Pancreas (tissue), 10 donors: Measurements from ENCODE around the gene EFHC1. TPM values are rescaled to one million over a fixed set of nuclear protein-coding genes. Genes with fewer than 3 reads are reported as not detected.
A peak's percentile ranks its signal among the peaks of the same experiment; 100 is the strongest.

ENCODE experiments used
- ATAC-seq, 4 donors: fragments of 200-7000 bp; cut with Tn5 transposase; one replicate each; pipeline versions ENCODE4 v1.8.0 to v1.9.1; 2020; ENCODE audit warnings: mild to moderate bottlenecking in 4 of 4, moderate library complexity in 4 of 4
- DNase-seq, 6 donors: peaks; one replicate each; pipeline ENCODE4 v3.0.0-alpha.2; 2020
- FAIRE-seq: peaks from 2 replicates; lab custom pipeline; 2012; peaks lifted over from hg19 to GRCh38; lab: Jason Lieb, UNC
- H3K27ac ChIP-seq, 4 donors: fragments of 200-600 bp; sonication (generic); 1 replicate in 3 of 4; 2 replicates in 1 of 4; pipeline versions ENCODE4 v1.5.0 to v1.8.0; 2020
- H3K27me3 ChIP-seq, 4 donors: fragments of 200-600 bp; one replicate each; pipeline ENCODE4 v1.8.0; 2021
- H3K36me3 ChIP-seq, 3 donors: fragments of 200-600 bp; sonication (generic) in 1 of 3; one replicate each; pipeline versions ENCODE4 v1.5.0 to v1.8.0; 2020 to 2021
- H3K4me1 ChIP-seq, 3 donors: fragments of 200-600 bp; one replicate each; pipeline ENCODE4 v1.8.0; 2021
- H3K4me3 ChIP-seq, 4 donors: fragments of 200-600 bp; sonication (generic) in 2 of 4; one replicate each; pipeline versions ENCODE4 v1.5.0 to v1.8.0; 2020 to 2021
- H3K9me3 ChIP-seq, 4 donors: fragments of 200-600 bp; one replicate each; pipeline ENCODE4 v1.8.0; 2021
- WGBS, 2 donors: extraction: QIAGEN DNeasy Blood & Tissue Kit; methylation state at CpG; one replicate each; pipeline ENCODE4 v1.1.7; 2013; 5-methylcytosine and 5-hydroxymethylcytosine counted together
- intact Hi-C, 3 donors: fragments of 100-400 bp; cut with DNase I; formaldehyde crosslinking; loops; one replicate each; pipeline versions ENCODE4 v1.11.1 to v1.14.2; 2022
- polyA plus RNA-seq, 2 donors: library from polyadenylated mRNA; stranded (reverse); fragments of 200-250 nt; gene quantifications; one replicate each; pipeline ENCODE4 v1.2.3, GENCODE V29; 2013
- total RNA-seq, 6 donors: library from RNA; stranded (reverse); fragmentation: NEBNext Ultra II Directional in 4 of 6; extraction: Animal tissue kit (Norgen Biotek cat#: 25700) in 4 of 6; gene quantifications; one replicate each; pipeline versions ENCODE4 v1.2.1 to v1.2.4, GENCODE V29; 2021 to 2023
- TF ChIP-seq, protein P1 (sequence below), 4 donors: fragments of 200-600 bp; sonication (generic) in 3 of 4; IDR thresholded peaks; one replicate each; pipeline versions ENCODE4 v1.5.0 to v1.8.0; 2021; ENCODE audit warnings: antibody characterized with exemption in 4 of 4
- donor health status: healthy with polysubstance abuse.
- donor health status: DM: no; HTN: no; CAD: no; lungs with moderate emphysema.
- donor health status: DM: no; HTN: no; CAD: no.
- donor health status: control.
- donor health status: control.
- donor health status: Bipolar disorder and iron deficiency.
- donor health status: DM: yes; HTN: yes; CAD: no.
- donor health status: DM: no; HTN: no; CAD: no.
- donor health status: DM: no; HTN: no; CAD: no.
- donor health status: DM: yes; HTN: yes; CAD: no.

Gene EFHC1
- total and polyA plus RNA-seq, 8 donors = 5.5 to 39.0 (median 10.4) TPM

DNA sequence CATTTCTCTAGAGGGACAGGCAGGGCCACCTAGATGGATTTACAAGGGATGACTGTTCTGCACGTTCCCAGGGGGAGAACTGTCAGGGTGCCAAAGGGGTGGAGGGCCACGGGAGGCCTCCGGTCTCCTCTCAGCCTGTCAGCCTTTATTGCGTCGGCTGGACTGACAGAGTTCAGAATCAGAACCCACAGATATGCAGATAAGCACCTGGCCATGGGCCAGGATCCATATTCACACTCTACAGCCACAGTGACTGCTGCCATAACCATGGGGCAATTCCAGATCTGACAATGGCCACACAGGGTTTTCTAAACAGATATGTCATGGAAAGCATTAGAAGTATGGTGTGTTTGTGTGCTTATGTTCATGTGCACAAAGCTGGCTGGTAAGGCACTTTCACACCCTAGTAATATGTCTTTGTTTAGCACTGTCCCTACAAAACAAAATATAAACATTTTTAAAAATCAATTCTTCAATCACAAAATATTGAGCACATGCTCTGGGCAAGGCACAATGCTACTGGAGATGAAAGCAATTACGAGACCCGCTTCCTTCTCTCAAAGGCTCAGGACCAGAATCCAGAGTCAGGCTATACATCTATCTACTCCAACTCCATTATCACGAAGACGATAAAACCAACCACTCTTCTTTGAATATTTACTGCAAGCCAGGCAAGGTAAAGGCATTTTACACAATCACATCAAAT lies 127.7 kb downstream of the EFHC1 start:
- 50 to 61% methylated on average over 9 of the region's 9 CpGs for WGBS, 2 donors

DNA sequence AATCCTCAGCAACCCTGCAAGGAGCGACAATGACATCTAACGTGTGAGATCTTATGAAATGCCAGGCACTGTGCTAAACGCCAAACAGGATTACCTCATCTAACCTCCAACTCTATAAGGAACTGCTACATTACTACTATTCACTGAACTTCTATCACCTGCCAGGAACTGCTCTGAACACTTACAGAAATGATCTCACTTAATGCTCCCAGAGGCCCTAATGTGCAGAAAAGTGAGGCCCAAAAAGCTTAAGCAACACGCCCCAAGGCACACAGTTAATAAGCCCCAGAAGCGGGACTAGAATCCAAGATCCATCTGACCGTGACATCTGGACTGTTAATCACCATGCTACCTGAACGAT lies 128.2 kb downstream of the EFHC1 start:
- intact Hi-C loops = no loop called here
- DNase-seq = no peak
- Histone ChIP-seq H3K9me3 (no peaks in the 10 kb centered on the region), H3K27me3 (no peaks in the 10 kb centered on the region), H3K4me1 (peaks cover 17 to 53% (median 30%) of the 10 kb centered on the region in 3 donors), H3K27ac (no peak overlapping the region), H3K36me3 (no peaks in the 10 kb centered on the region), H3K4me3 (no peak overlapping the region)
- no peak for FAIRE-seq
- TF ChIP-seq, protein P1, sequence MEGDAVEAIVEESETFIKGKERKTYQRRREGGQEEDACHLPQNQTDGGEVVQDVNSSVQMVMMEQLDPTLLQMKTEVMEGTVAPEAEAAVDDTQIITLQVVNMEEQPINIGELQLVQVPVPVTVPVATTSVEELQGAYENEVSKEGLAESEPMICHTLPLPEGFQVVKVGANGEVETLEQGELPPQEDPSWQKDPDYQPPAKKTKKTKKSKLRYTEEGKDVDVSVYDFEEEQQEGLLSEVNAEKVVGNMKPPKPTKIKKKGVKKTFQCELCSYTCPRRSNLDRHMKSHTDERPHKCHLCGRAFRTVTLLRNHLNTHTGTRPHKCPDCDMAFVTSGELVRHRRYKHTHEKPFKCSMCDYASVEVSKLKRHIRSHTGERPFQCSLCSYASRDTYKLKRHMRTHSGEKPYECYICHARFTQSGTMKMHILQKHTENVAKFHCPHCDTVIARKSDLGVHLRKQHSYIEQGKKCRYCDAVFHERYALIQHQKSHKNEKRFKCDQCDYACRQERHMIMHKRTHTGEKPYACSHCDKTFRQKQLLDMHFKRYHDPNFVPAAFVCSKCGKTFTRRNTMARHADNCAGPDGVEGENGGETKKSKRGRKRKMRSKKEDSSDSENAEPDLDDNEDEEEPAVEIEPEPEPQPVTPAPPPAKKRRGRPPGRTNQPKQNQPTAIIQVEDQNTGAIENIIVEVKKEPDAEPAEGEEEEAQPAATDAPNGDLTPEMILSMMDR (IDR thresholded peaks at IDR 0.05) = no peak
- no peak for ATAC-seq
- WGBS, 2 donors = 87 to 89% methylated on average over 7 of the region's 7 CpGs

More for the DNA sequence above, 127.7 kb downstream of the EFHC1 start:
- H3K9me3 ChIP-seq = no peaks in the 10 kb centered on the region
- DNase-seq = peak in 2 of 6 donors; percentile 36 to 53
- H3K27ac ChIP-seq = no peak overlapping the region
- no peak overlapping the region for H3K4me3 ChIP-seq
- H3K4me1 ChIP-seq = peaks cover 17 to 54% (median 36%) of the 10 kb centered on the region in 3 donors
- FAIRE-seq = no peak
- TF ChIP-seq, protein P1 (IDR thresholded peaks at IDR 0.05) = no peak
- no peaks in the 10 kb centered on the region for H3K36me3 ChIP-seq
- no peaks in the 10 kb centered on the region for H3K27me3 ChIP-seq
- intact Hi-C loops = no loop called here
- ATAC-seq = peak in 1 of 4 donors; percentile 3

DNA sequence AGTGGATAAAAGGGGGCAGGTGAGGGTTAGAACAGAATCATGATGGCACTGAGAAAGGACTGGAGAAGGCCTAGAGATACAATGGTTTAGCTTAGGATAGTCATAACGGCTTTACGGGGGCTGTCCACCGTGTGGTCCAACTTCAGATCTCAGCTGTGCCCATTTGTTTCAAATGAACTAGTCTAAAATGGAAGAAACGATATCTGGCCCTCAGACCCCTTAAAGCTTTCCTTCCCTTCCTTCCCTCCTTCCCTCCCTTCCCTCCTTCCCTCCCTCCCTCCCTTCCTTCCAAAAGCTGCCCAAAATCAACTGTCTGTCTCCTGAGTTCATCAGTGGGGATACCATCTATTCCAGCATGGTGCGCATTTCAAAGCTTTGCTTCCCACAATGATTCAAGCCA lies 128.9 kb downstream of the EFHC1 start:
- H3K36me3 ChIP-seq = no peaks in the 10 kb centered on the region
- DNase-seq = no peak
- TF ChIP-seq, protein P1 (IDR thresholded peaks at IDR 0.05) = no peak
- no peaks in the 10 kb centered on the region for H3K9me3 ChIP-seq
- no peaks in the 10 kb centered on the region for H3K27me3 ChIP-seq
- no peak overlapping the region for H3K4me3 ChIP-seq
- WGBS, 2 donors = 97% methylated on average over 5 of the region's 5 CpGs
- intact Hi-C loops = no loop called here
- no peak overlapping the region for H3K27ac ChIP-seq
- no peak for ATAC-seq
- FAIRE-seq = no peak
- H3K4me1 ChIP-seq = peaks cover 17 to 46% (median 24%) of the 10 kb centered on the region in 3 donors

DNA sequence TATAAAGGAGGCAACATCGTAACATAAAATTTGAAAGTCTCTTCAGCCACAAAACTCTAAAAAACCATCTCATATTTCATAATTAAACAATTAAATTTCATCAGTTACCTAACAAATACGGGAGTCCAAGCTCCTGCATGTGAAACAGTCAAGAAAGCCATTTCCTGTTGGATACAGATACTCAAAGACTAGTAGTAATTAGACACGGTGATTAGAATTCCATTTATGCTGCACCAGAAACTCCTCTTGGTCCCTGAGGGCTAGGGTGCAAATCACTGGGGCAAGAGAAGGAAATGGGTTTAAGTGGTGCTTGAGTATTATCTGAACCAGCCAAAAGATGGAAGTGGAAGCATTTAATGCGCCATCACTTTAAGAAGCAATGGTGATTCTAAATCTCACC lies 129.3 kb downstream of the EFHC1 start:
- ATAC-seq (no peak), DNase-seq (no peak), FAIRE-seq (no peak)
- Histone ChIP-seq H3K36me3 (no peaks in the 10 kb centered on the region), H3K4me3 (no peak overlapping the region), H3K27me3 (no peaks in the 10 kb centered on the region), H3K9me3 (no peaks in the 10 kb centered on the region), H3K4me1 (peaks cover 17 to 42% (median 19%) of the 10 kb centered on the region in 3 donors), H3K27ac (no peak overlapping the region)
- TF ChIP-seq, protein P1 (IDR thresholded peaks at IDR 0.05) = no peak
- intact Hi-C loops = no loop called here
- WGBS, 2 donors = 62 to 90% methylated on average over 4 of the region's 4 CpGs

DNA sequence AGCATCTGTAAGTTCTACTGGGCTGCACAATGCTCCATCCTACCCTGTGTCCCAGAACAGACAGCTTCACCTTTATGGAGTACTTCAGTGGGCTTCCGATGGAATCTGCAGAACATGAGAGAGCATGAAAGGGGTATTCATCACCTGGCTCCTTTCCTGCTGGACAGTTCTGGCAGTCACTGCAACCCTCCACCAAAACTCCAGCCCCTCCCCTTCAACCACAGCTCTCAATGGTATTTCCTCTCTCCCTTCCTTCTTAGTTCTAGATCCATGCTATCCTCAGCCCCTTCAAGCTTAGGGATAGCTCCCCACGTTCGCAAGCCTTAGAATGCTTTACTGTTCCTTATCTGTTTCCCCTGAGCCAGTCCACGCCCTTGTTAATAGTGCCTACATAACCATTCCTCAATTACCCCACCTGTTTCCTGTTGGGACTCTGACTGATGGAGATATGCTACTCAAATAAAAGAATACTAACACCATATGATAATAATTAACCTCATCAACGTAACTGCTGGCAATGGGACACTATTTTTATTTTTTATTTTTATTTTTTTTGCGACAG lies 130.0 kb downstream of the EFHC1 start:
- Histone ChIP-seq H3K27ac (no peak overlapping the region), H3K36me3 (no peaks in the 10 kb centered on the region), H3K4me3 (no peak overlapping the region), H3K27me3 (no peaks in the 10 kb centered on the region), H3K9me3 (no peaks in the 10 kb centered on the region), H3K4me1 (peaks cover 11 to 37% (median 13%) of the 10 kb centered on the region in 3 donors)
- no peak for DNase-seq
- TF ChIP-seq, protein P1 (IDR thresholded peaks at IDR 0.05) = no peak
- FAIRE-seq = no peak
- 42 to 43% methylated on average over 6 of the region's 6 CpGs for WGBS, 2 donors
- intact Hi-C loops = no loop called here
- no peak for ATAC-seq
